ENCODE data around the gene CFAP74.

GRCh38 chr1:1925437-1926345 is 77.9 kb downstream of the CFAP74 start:
- TF ChIP-seq CTCF (IDR thresholded peaks at IDR 0.05) (no peak), EP300 (IDR thresholded peaks at IDR 0.05) (no peak), POLR2A (IDR thresholded peaks at IDR 0.05) (no peak)

Data from tibial nerve (tissue), 4 donors.